ENCODE data around the gene FNDC3B.

- TF ChIP-seq CTCF (IDR thresholded peaks at IDR 0.05; ENCODE audit: low read length) = no peak
- no peak for TF ChIP-seq EZH2phosphoT487 (IDR thresholded peaks at IDR 0.05; ENCODE audit: low read length)
Measured at GRCh38 chr3:172137287-172138192, 98.2 kb downstream of the FNDC3B start.
